Astrocyte (in vitro differentiated cells and primary cell): ENCODE results near the gene FNDC3B.

ENCODE experiments used
- CTCF ChIP-seq: IDR thresholded peaks from 2 replicates; pipeline ENCODE4 v1.5.1; 2011; ENCODE audit warnings: low read depth, mild to moderate bottlenecking, inconsistent platforms, low read length, moderate library complexity; ENCODE audit not compliant: insufficient read depth
- EZH2 ChIP-seq: IDR thresholded peaks from 2 replicates; pipeline ENCODE4 v1.6.1; 2012; ENCODE audit warnings: mild to moderate bottlenecking, low read length, inconsistent platforms; ENCODE audit not compliant: insufficient read depth

GRCh38 chr3:172067837-172068440, 28.6 kb downstream of the FNDC3B start:
- TF ChIP-seq EZH2 (no peak), CTCF (no peak)
